Mucosa of gallbladder (tissue), 1 donor: ENCODE results near the gene NOMO2. TPM values are rescaled to one million over a fixed set of nuclear protein-coding genes. Genes with fewer than 3 reads are reported as not detected.

ENCODE experiments used
- total RNA-seq: library from RNA; stranded (reverse); gene quantifications from one replicate; pipeline ENCODE4 v1.2.1, GENCODE V29; 2021
- donor health status: DM: no; HTN: no; CAD: no.

Gene NOMO2
- total RNA-seq, 1 donor from 2014 or later = 121 TPM

Other genes starting within 250 kb of the NOMO2 start
- gene NPIPA8, start 225.4 kb downstream of the NOMO2 start, total RNA-seq = 1.5 TPM
- gene RPS15A, start 228.2 kb upstream of the NOMO2 start, total RNA-seq = 899 TPM
- gene ARL6IP1, start 239.5 kb upstream of the NOMO2 start, total RNA-seq = 154 TPM